Astrocyte of the cerebellum (primary cell): ENCODE results near the gene PRELID1.

Experiments
- DNase-seq: peaks from one replicate; pipeline ENCODE4 v3.0.0-alpha.2; 2011; ENCODE audit warnings: low read depth
- H3K4me3 ChIP-seq: 2 replicates; pipeline ENCODE4 v1.5.1; 2011; ENCODE audit warnings: mild to moderate bottlenecking, low read depth, low read length, moderate library complexity
- CTCF ChIP-seq: IDR thresholded peaks from 2 replicates; pipeline ENCODE4 v1.5.1; 2012; ENCODE audit warnings: low read length, low read depth, moderate library complexity, mild to moderate bottlenecking; ENCODE audit errors: missing control alignments
- in situ Hi-C: cut with HindIII; loops from 2 replicates; pipeline ENCODE4 v1.10.0; 2017; ENCODE audit warnings: low sequenced_read_pairs

PRELID1 gene

DNA sequence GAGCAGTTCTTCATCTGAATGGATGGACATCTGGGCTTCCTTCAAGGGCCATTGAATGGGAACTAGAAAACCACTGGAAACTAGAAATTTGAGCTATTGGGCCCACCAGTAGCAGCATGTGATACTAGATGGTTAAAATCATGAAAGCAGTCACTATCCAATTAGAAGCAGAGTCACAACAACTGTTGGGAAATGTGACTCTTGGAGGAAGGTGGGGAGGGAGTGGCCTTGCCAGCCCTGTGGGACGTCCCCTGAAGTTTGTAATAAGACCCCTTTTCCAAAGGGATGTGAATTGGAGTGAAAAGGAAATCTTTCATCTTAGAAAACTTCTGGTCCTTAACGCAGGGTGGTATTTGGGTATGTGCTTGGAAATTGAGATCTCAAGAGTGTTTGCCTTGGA lies 5.7 kb upstream of the PRELID1 start:
- in situ Hi-C loops = no loop called here
- DNase-seq = no peak

GRCh38 chr5:177299697-177300096 lies 3.9 kb upstream of the PRELID1 start:
- no peak for DNase-seq
- no peak overlapping the region for H3K4me3 ChIP-seq
- TF ChIP-seq CTCF = no peak
- in situ Hi-C loops = no loop called here

More for the DNA sequence above, 5.7 kb upstream of the PRELID1 start:
- no peak overlapping the region for H3K4me3 ChIP-seq
- TF ChIP-seq CTCF = no peak

DNA sequence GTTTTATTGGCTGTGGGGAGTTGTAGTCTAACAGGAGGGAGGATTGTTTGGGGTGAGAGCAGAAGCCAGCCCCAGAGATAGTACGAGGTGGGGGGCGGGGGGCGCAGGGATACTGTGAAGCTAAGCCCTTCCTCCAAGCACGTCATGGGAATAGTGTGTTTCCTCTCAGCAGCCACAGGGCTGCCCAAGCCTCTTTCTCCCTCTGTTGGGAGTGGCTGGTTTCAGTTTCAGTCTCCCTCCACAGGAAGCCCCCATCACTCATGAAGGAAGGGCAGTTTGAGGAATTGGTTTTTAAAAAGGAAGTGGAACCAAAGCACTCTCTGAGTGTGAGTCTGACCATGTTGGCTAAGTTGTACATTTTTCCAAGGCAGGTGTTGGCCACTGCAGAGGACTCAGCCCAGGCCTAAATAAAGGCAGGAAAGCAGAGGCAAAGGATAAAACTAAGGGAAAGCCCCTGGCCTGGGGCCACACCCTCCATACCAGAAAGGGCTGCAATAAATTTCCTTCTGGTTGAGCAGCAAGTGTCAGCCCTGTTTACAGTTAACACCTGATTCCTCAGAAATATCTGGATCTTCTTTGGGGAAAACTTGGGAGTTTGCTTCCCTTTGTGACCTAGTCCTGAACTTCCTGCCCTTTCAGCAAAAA lies 3.2 kb upstream of the PRELID1 start:
- no peak overlapping the region for H3K4me3 ChIP-seq
- peak; percentile 55 for DNase-seq
- TF ChIP-seq CTCF = peak; percentile 31
- in situ Hi-C loops = no loop called here

GRCh38 chr5:177300951-177301350 lies 2.6 kb upstream of the PRELID1 start:
- no peak for TF ChIP-seq CTCF
- DNase-seq = no peak
- no peak overlapping the region for H3K4me3 ChIP-seq
- in situ Hi-C loops = no loop called here

GRCh38 chr5:177301503-177302165 lies 2.0 kb upstream of the PRELID1 start:
- TF ChIP-seq CTCF = no peak

GRCh38 chr5:177302354-177303110 lies 1.1 kb upstream of the PRELID1 start:
- in situ Hi-C loops = no loop called here
- peak overlapping the region; percentile 64 for H3K4me3 ChIP-seq
- no peak for DNase-seq
- TF ChIP-seq CTCF = no peak

More at GRCh38 chr5:177301503-177302165, 2.0 kb upstream of the PRELID1 start:
- H3K4me3 ChIP-seq = no peak overlapping the region
- DNase-seq = no peak
- in situ Hi-C loops = no loop called here
